Measurements from ENCODE around the gene SPPL2A. TPM values are rescaled to one million over a fixed set of nuclear protein-coding genes. Genes with fewer than 3 reads are reported as not detected.

The SPPL2A gene
- polyA plus RNA-seq, 1 of the 3 experiments (the other 2 are of a cell fraction): 21.6 TPM

GRCh38 chr15:50790778-50791453 is 25.4 kb upstream of the SPPL2A start (continued):
- no peak for TF ChIP-seq EP300 (IDR thresholded peaks at IDR 0.05; ENCODE audit: borderline replicate concordance in 1 of 2, low read depth in 1 of 2, low read length in 1 of 2)
- no peak for TF ChIP-seq SIN3A (IDR thresholded peaks at IDR 0.05; ENCODE audit: borderline replicate concordance, low read depth, low read length)
- TF ChIP-seq CTCF (IDR thresholded peaks at IDR 0.05): no peak
- no peak for TF ChIP-seq TAF1 (IDR thresholded peaks at IDR 0.05; ENCODE audit: borderline replicate concordance, low read depth, low read length)
- no peak for TF ChIP-seq GATA2 (CRISPR knock-in tag; IDR thresholded peaks at IDR 0.05)
- no peak for TF ChIP-seq JUND (IDR thresholded peaks at IDR 0.05)
- TF ChIP-seq USF1 (IDR thresholded peaks at IDR 0.05; ENCODE audit: borderline replicate concordance, low read depth): no peak
- no peak for TF ChIP-seq MXI1 (IDR thresholded peaks at IDR 0.05; ENCODE audit: low read depth, low read length)

- TF ChIP-seq FOSL2 (IDR thresholded peaks at IDR 0.05; ENCODE audit: borderline replicate concordance, low read depth): peak; percentile 38; the same call in 1 of the 2 replicates
- TF ChIP-seq RCOR1 (IDR thresholded peaks at IDR 0.05; ENCODE audit: low read length): no peak
- no peak for TF ChIP-seq ELF1 (IDR thresholded peaks at IDR 0.05)
- no peak for TF ChIP-seq EZH2phosphoT487 (IDR thresholded peaks at IDR 0.05; ENCODE audit: borderline replicate concordance, low read depth)
- 0 out of 2 replicates have a peak, but pooled peaks have one; percentile 11 for TF ChIP-seq JUND (IDR thresholded peaks at IDR 0.05)
- no peak for TF ChIP-seq SIN3A (IDR thresholded peaks at IDR 0.05; ENCODE audit: borderline replicate concordance, low read depth, low read length)
- CTCF ChIA-PET: interaction anchor here (0.7 kb wide), 1 partner anchor 12 kb away, joined by 4 read pairs; no protein-coding TSS in a partner anchor
- Histone ChIP-seq H3K4me2 (no peak overlapping the region), H3K79me2 (ENCODE audit: insufficient read depth) (no peaks in the 10 kb centered on the region), H3F3A (replicated peaks; ENCODE audit: insufficient read depth) (peaks cover 4% of the 10 kb centered on the region), H3K27ac (ENCODE audit: low read depth in 2 of 2, low read length in 1 of 2) (no peak overlapping the region), H3K9me3 (no peaks in the 10 kb centered on the region), H3K36me3 (replicated peaks in 1 of 2; ENCODE audit: control insufficient read depth in 1 of 2, insufficient read depth in 2 of 2, low read length in 1 of 2) (no peaks in the 10 kb centered on the region), H3K9me2 (no peaks in the 10 kb centered on the region), H3K27me3 (ENCODE audit: insufficient read depth) (no peaks in the 10 kb centered on the region), H2AFZ (ENCODE audit: low read depth) (no peak overlapping the region), H3K9ac (no peak overlapping the region), H4K20me1 (ENCODE audit: insufficient read depth) (no peaks in the 10 kb centered on the region), H3K4me3 (ENCODE audit: low read depth in 2 of 2, low read length in 1 of 2) (no peak overlapping the region), H3K4me1 (ENCODE audit: control insufficient read depth in 1 of 2, insufficient read depth in 2 of 2, low read depth in 1 of 2, low read length in 1 of 2) (no peaks in the 10 kb centered on the region)
- DNase-seq: no peak
- 50% methylated on average over 3 of the region's 3 CpGs for WGBS (ENCODE audit: low lambda C conversion rate)
- POLR2A ChIA-PET: no interaction called here
Observed at GRCh38 chr15:50786871-50787270, 21.4 kb upstream of the SPPL2A start.

GRCh38 chr15:50786438-50786837 is 20.9 kb upstream of the SPPL2A start:
- 100% methylated on average over 2 of the region's 2 CpGs for WGBS (ENCODE audit: low lambda C conversion rate)
- H3K79me2 ChIP-seq (ENCODE audit: insufficient read depth): no peaks in the 10 kb centered on the region
- no peaks in the 10 kb centered on the region for H3K27me3 ChIP-seq (ENCODE audit: insufficient read depth)
- no peaks in the 10 kb centered on the region for H3K9me2 ChIP-seq
- H3K9me3 ChIP-seq: no peaks in the 10 kb centered on the region
- no peaks in the 10 kb centered on the region for H4K20me1 ChIP-seq (ENCODE audit: insufficient read depth)
- TF ChIP-seq SMC3 (IDR thresholded peaks at IDR 0.05; ENCODE audit: low read depth, low read length): no peak
- TF ChIP-seq USF1 (IDR thresholded peaks at IDR 0.05; ENCODE audit: borderline replicate concordance, low read depth): no peak
- TF ChIP-seq JUND (IDR thresholded peaks at IDR 0.05): no peak
- TF ChIP-seq FOXJ3 (CRISPR knock-in tag; IDR thresholded peaks at IDR 0.05): no peak
- TF ChIP-seq FOXM1 (IDR thresholded peaks at IDR 0.05; ENCODE audit: low read depth): no peak
- no peak for TF ChIP-seq ZBTB33 (IDR thresholded peaks at IDR 0.05; ENCODE audit: borderline replicate concordance, low read depth)
- H3K9ac ChIP-seq: no peak overlapping the region
- no peak overlapping the region for H3K4me2 ChIP-seq
- no peak overlapping the region for H3K4me3 ChIP-seq (ENCODE audit: low read depth in 2 of 2, low read length in 1 of 2)
- no peak overlapping the region for H2AFZ ChIP-seq (ENCODE audit: low read depth)
- CTCF ChIA-PET: no interaction called here
- no peaks in the 10 kb centered on the region for H3K36me3 ChIP-seq (replicated peaks in 1 of 2; ENCODE audit: control insufficient read depth in 1 of 2, insufficient read depth in 2 of 2, low read length in 1 of 2)
- H3F3A ChIP-seq (replicated peaks; ENCODE audit: insufficient read depth): peaks cover 4% of the 10 kb centered on the region
- H3K4me1 ChIP-seq (ENCODE audit: control insufficient read depth in 1 of 2, insufficient read depth in 2 of 2, low read depth in 1 of 2, low read length in 1 of 2): no peaks in the 10 kb centered on the region
- no peak for DNase-seq
- POLR2A ChIA-PET: no interaction called here
- H3K27ac ChIP-seq (ENCODE audit: low read depth in 2 of 2, low read length in 1 of 2): no peak overlapping the region

Data from SK-N-SH (cell line).